LNCAP (cell line): ENCODE measurements around the gene OSBP2.

ENCODE experiments used
- TF ChIP-seq, protein P1 (sequence below): fragments of 450-650 bp; IDR thresholded peaks from 2 replicates; pipeline ENCODE4 v1.5.1; 2017; ENCODE audit warnings: mild to moderate bottlenecking

Gene OSBP2

DNA sequence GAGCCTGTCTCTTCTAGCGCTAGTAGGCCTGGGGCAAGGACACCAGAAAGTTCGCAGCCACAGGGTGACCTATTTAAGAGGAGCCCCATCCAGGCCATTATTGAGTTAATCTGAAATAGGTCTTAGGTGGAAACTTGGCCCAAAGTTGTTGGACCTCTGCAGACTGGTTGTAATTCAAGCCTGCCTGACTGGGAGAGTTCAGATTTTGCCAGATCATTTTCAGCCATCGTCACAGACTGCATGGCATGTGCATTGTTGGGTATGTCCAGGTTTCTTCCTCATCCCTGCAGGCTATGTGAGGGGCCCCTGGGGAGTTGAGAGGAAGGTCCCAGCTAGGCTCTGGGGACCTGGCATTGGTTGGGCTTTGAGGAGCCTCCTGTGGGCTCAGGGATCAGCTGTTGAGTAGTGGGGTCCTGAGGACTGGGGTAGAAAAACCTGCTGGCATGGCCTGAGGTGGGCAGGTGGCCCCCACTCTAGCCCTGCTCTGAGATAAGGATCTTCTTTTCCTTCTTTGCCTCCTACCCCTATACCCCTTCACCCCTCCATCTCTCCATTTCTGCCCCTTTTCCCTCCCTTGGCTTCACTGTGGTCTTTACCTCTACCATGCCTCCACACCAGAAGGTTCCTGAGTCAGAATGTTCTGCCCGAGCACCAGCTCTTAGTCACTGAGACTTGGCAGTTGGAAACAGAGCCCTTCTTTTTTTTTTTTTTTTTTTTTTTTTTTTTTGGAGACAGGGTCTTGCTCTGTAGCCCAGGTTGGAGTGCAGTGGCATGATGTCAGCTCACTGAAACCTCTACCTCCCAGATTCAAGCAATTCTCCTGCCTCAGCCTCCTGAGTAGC is 161.2 kb downstream of the OSBP2 start:
- TF ChIP-seq, protein P1, sequence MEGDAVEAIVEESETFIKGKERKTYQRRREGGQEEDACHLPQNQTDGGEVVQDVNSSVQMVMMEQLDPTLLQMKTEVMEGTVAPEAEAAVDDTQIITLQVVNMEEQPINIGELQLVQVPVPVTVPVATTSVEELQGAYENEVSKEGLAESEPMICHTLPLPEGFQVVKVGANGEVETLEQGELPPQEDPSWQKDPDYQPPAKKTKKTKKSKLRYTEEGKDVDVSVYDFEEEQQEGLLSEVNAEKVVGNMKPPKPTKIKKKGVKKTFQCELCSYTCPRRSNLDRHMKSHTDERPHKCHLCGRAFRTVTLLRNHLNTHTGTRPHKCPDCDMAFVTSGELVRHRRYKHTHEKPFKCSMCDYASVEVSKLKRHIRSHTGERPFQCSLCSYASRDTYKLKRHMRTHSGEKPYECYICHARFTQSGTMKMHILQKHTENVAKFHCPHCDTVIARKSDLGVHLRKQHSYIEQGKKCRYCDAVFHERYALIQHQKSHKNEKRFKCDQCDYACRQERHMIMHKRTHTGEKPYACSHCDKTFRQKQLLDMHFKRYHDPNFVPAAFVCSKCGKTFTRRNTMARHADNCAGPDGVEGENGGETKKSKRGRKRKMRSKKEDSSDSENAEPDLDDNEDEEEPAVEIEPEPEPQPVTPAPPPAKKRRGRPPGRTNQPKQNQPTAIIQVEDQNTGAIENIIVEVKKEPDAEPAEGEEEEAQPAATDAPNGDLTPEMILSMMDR: no peak

DNA sequence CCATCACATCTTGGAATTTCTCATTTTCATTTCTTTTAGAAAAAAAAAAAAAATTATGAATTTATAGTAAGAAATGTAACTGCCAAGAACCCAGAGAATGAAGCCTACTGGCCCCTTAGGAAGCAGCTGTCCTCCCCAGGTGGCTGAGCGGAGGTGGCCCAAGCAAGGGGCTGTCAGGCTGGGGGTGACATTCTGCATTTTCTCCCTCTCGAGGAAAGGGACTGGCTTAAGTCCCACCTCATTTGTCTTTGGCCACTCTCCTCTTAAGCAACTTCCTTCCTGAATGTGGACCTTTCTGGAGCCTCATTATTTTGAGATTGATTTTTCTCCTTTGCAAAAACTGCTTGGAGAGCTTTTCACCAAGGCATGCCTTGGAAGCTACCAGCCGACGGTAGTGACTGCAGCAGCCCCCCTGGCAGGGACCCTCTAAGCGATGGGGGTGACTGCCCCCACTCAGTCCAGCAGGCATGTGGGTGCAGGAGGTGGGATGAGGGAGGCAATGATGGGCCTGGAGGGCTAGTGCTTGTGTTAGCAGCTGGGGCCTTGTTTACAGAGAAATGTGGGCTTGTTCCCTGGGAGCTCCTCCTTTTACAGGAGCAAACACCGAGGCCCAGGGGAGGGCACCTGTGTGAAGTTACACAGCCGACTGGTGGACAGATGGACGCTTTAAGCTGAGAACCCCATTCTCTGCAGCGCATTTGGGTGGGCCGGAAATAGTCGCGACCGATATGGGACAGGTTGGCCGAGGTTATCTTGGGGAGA is 162.2 kb downstream of the OSBP2 start:
- TF ChIP-seq, protein P1: no peak

DNA sequence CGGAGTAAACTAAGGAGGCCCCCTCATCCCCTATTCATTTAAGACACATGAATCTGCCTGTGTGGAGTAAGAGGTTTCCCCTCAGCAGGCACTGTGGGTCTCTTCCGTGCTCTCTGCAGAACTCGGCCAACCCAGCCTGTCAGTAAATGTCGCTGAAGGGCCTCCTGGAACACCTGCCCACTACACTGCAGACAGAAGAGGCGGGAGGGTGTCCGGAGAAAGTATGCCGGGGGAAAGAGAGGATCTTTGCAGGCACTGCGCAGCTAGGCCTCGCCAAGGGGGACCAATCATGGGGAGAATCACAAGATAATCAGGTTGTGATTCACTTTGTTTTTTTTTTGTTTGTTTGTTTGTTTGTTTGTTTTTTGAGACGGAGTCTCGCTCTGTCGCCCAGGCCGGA is 163.1 kb downstream of the OSBP2 start:
- TF ChIP-seq, protein P1: no peak

DNA sequence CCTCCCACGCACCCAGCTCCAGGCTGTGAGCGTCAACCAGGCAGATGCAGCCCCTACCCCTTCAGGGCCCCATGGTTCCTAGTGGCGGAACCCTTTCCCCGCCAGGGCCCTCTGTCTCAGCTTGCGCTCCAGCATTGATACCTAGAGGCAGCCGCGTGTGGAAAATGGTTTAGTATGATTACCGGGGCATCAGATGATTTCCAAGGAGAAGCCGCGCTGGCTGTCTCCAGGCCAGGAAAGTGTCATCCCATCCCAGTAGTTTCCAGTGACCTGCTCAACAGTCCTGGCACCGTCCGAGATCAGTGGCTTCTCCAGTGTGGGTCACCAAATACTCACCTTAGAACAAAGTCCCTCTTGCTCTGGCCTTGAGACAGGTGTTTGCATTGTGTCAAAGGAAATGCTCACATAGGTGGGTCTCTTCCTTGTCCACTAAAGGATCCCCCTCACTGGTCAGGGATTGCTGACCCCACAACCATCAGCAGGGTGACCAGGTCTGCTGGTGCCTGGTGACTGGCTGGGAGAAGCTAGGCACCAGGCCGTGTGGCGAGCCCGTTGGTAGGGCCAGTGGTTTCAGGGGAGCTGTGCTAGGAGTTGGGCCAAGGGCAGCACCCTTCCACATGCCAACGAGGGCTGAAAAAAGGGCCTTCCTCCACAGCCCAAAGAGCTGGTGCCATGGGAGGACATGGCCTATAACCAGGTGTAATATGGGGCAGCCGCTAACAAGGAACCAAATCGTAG is 164.5 kb downstream of the OSBP2 start:
- TF ChIP-seq, protein P1: no peak

DNA sequence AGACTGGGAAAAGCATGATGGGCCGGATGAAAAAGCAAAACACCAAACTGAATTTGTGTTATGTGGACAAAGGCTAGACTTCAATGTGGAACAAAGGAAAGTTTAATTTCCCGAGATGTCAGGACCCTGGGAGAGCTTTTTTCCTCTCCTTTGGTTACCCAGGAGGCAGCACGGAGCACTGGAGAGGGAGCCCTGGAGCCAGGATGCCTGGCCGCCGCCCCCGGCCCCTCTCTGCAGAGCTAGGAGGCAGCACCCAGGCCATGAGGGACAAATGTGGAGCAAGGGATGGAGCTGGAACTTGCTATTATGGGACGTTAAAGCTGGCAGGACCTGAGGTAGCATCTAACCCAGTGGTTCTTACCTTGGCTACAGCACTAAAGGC is 165.0 kb downstream of the OSBP2 start:
- TF ChIP-seq, protein P1: no peak

DNA sequence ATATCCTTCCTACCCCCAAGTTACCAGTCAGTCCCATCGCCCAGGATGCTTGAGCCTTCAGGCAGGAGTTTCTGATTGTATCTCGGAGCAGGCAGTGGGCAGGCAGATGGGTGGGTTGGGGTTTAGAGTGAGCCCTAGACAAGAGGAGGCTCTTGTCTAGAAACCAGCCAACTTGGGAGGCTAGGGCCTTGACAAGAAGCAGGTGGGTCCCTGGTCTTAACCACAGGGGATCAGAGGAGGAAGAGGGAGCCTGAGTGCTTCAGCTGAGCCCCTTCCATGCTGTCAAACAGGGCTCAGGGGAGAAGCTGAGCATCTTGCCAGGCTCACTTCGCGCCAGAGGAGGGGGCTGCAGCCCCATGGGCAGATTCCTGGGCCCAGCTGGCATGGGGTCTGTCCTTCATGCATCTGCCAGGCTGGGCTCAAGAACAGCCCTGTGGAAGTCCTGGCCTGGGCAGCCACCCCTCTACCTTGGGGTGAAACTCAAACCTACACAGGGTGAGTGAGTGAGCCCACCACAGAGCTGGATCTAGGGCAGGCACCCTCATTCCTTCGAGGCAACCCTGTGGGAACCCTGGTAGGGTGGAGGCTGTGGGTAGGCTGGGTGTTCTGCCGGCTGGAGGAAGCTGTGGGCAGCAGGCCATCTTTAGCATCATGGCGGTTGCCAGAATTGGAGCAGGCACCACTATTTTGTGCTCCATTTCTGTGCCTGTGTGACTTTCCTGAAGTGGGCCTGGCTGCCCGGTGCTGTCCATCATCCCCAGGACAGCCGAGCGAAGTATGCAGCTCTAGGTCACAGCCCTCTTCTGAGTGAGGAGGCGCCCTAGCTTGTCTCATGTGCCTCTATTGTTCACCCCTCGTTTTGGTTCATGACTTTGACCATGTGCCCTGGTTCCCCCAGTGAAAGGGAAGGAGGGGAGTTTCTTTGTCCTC is 165.8 kb downstream of the OSBP2 start:
- TF ChIP-seq, protein P1: no peak
